Right lobe of liver (tissue), 6 donors: ENCODE results near the gene TAF13. TPM values are rescaled to one million over a fixed set of nuclear protein-coding genes. Genes with fewer than 3 reads are reported as not detected.

Experiments
- ATAC-seq, 4 donors: fragments of 200-7000 bp; cut with Tn5 transposase; one replicate each; pipeline ENCODE4 v1.9.1; 2020; ENCODE audit warnings: mild to moderate bottlenecking in 4 of 4, moderate library complexity in 4 of 4
- DNase-seq, 3 donors: peaks; one replicate each; pipeline ENCODE4 v3.0.0-alpha.2; 2020
- H3K27ac ChIP-seq, 3 donors: fragments of 200-600 bp; one replicate each; pipeline ENCODE4 v1.8.0; 2022
- H3K27me3 ChIP-seq, 2 donors: fragments of 200-600 bp; one replicate each; pipeline ENCODE4 v1.8.0; 2022
- H3K36me3 ChIP-seq, 4 donors: fragments of 200-600 bp; sonication (generic) in 1 of 4; one replicate each; pipeline versions ENCODE4 v1.5.1 to v1.8.0; 2017 to 2022; ENCODE audit warnings: control low read depth in 1 of 4
- H3K4me1 ChIP-seq, 4 donors: fragments of 200-600 bp; sonication (generic) in 1 of 4; one replicate each; pipeline versions ENCODE4 v1.5.1 to v1.8.0; 2017 to 2022; ENCODE audit warnings: control low read depth in 1 of 4
- H3K4me3 ChIP-seq, 3 donors: fragments of 200-600 bp; one replicate each; pipeline ENCODE4 v1.8.0; 2022
- H3K9me3 ChIP-seq, 4 donors: fragments of 200-600 bp; sonication (generic) in 1 of 4; one replicate each; pipeline versions ENCODE4 v1.5.1 to v1.8.0; 2017 to 2022; ENCODE audit warnings: control low read depth in 1 of 4
- CTCF ChIP-seq, 4 donors: fragments of 200-600 bp in 3 of 4; fragments of 450-650 bp in 1 of 4; IDR thresholded peaks; one replicate each; pipeline versions ENCODE4 v1.5.1 to v1.8.0; 2016 to 2022; ENCODE audit warnings: antibody characterized with exemption in 4 of 4, mild to moderate bottlenecking in 2 of 4
- POLR2A ChIP-seq: fragments of 450-650 bp; IDR thresholded peaks from one replicate; pipeline ENCODE4 v1.6.1; 2017; ENCODE audit warnings: antibody characterized with exemption, mild to moderate bottlenecking
- WGBS: methylation state at CpG from one replicate; pipeline ENCODE4 v1.1.6; 2018; ENCODE audit warnings: low coverage, low lambda C conversion rate; ENCODE audit not compliant: insufficient coverage; ENCODE audit errors: missing lambda C conversion rate; 5-methylcytosine and 5-hydroxymethylcytosine counted together
- intact Hi-C, 2 donors: fragments of 100-400 bp; cut with DNase I; formaldehyde crosslinking; loops; one replicate each; pipeline versions ENCODE4 v1.11.2 to v1.14.1; 2022
- total RNA-seq, 6 experiments: library from RNA; depleted of rRNA in 2 of 6; stranded (reverse); fragments of >200 nt in 2 of 6; fragmentation: NEBNext Ultra II Directional in 3 of 6; extraction: Animal tissue kit (Norgen Biotek cat#: 25700) in 3 of 6; gene quantifications; one replicate each; pipeline versions ENCODE4 v1.1.0 to v1.2.4, GENCODE V29; 2016 to 2023
- donor health status: DM: no; HTN: yes; CAD: no.
- donor health status: DM: no; HTN: no; CAD: no.
- donor health status: DM: no; HTN: no; CAD: no.
- donor health status: DM: no; HTN: yes; CAD: no.
- donor health status: DM: no; HTN: yes; CAD: no.

Gene TAF13
- total RNA-seq, 6 experiments from 2014 or later: 19.2 to 41.1 (median 26.4) TPM

DNA sequence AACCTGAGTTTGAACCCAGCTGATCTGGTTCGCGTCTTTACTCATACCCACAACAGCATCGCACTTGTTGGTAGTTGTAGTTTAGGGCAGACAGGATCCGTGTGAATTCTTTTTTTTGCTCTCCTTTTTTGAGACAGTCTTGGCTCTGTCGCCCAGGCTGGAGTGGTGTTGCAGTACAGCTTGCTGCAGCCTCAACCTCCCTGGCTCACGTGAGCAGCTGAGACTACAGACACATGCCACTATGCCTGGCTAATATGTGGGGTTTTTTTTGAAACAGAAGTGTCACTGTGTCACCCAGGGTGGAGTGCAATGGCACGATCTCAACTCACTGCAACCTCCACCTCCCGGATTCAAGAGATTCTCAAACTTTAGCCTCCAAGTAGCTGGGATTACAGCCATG, 7.9 kb downstream of the TAF13 start:
- no peaks in the 10 kb centered on the region for H3K4me1 ChIP-seq
- H3K27ac ChIP-seq: no peak overlapping the region
- 88% methylated on average over 8 of the region's 8 CpGs for WGBS
- intact Hi-C loops: no loop called here
- no peak for DNase-seq
- H3K9me3 ChIP-seq: no peaks in the 10 kb centered on the region
- H3K36me3 ChIP-seq: peaks cover 0 to 21% (median 4%) of the 10 kb centered on the region in 4 donors
- H3K4me3 ChIP-seq: no peak overlapping the region
- no peak for ATAC-seq
- H3K27me3 ChIP-seq: no peaks in the 10 kb centered on the region
- no peak for TF ChIP-seq CTCF (IDR thresholded peaks at IDR 0.05)
- no peak for TF ChIP-seq POLR2A

GRCh38 chr1:109065137-109065536, 10.7 kb downstream of the TAF13 start:
- TF ChIP-seq POLR2A (no peak), CTCF (IDR thresholded peaks at IDR 0.05) (no peak)
- DNase-seq (no peak), ATAC-seq (no peak)
- Histone ChIP-seq H3K9me3 (no peaks in the 10 kb centered on the region), H3K4me1 (peaks cover 0 to 11% (median 0%) of the 10 kb centered on the region in 4 donors), H3K36me3 (peaks cover 0 to 21% (median 4%) of the 10 kb centered on the region in 4 donors), H3K27ac (no peak overlapping the region), H3K27me3 (no peaks in the 10 kb centered on the region), H3K4me3 (no peak overlapping the region)
- WGBS: 94% methylated on average over 3 of the region's 3 CpGs
- intact Hi-C loops: no loop called here

- WGBS: 79% methylated on average over 2 of the region's 4 CpGs
- intact Hi-C loops: no loop called here
- no peak for ATAC-seq
- DNase-seq: no peak
- H3K4me3 ChIP-seq: no peak overlapping the region
- no peak overlapping the region for H3K27ac ChIP-seq
- H3K36me3 ChIP-seq: peaks cover 0 to 7% (median 4%) of the 10 kb centered on the region in 4 donors
- H3K9me3 ChIP-seq: no peaks in the 10 kb centered on the region
- no peaks in the 10 kb centered on the region for H3K27me3 ChIP-seq
- H3K4me1 ChIP-seq: peaks cover 0 to 11% (median 0%) of the 10 kb centered on the region in 4 donors
- TF ChIP-seq POLR2A: no peak
Measured at GRCh38 chr1:109061183-109061582, 14.6 kb downstream of the TAF13 start.

DNA sequence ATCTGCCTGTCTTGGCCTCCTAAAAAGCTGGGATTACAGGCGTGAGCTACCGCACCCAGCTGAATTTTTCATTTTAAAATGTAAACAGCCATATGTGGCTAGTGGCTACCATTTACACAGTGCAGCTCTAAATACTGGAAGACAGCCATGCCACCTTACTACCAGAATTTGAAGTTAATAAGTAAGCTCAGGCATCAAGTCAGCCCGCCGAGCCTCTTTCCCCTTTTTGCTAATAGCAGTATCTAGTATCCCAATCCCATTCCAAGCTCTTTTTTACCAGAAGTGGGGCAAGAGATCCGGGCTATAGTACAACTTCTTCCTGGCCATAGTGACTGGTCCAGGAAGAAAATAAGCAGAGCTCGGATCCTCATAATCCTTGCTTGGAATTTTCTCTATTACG, 15.1 kb downstream of the TAF13 start:
- H3K4me1 ChIP-seq: peaks cover 0 to 11% (median 0%) of the 10 kb centered on the region in 4 donors
- no peak overlapping the region for H3K4me3 ChIP-seq
- 55% methylated on average over 7 of the region's 7 CpGs for WGBS
- DNase-seq (peak in 1 of 3 donors; percentile 51), ATAC-seq (peak; percentile 73 to 95 (median 89))
- intact Hi-C loops: no loop called here
- no peak overlapping the region for H3K27ac ChIP-seq
- TF ChIP-seq POLR2A: no peak
- no peak for TF ChIP-seq CTCF (IDR thresholded peaks at IDR 0.05)
- H3K9me3 ChIP-seq: no peaks in the 10 kb centered on the region
- H3K36me3 ChIP-seq: peaks cover 0 to 7% (median 4%) of the 10 kb centered on the region in 4 donors
- H3K27me3 ChIP-seq: no peaks in the 10 kb centered on the region

- no peaks in the 10 kb centered on the region for H3K9me3 ChIP-seq
- H3K27me3 ChIP-seq: no peaks in the 10 kb centered on the region
- H3K4me1 ChIP-seq: peaks cover 0 to 11% (median 0%) of the 10 kb centered on the region in 4 donors
- ATAC-seq (no peak), DNase-seq (no peak)
- H3K36me3 ChIP-seq: peaks cover 0 to 3% (median 0%) of the 10 kb centered on the region in 4 donors
- TF ChIP-seq CTCF (IDR thresholded peaks at IDR 0.05) (no peak), POLR2A (no peak)
- H3K27ac ChIP-seq: no peak overlapping the region
- intact Hi-C loops: no loop called here
- no peak overlapping the region for H3K4me3 ChIP-seq
Measured at GRCh38 chr1:109059026-109059425, 16.8 kb downstream of the TAF13 start.
